Transverse colon (tissue), 4 donors: Measurements from ENCODE around the gene EML6. TPM values are rescaled to one million over a fixed set of nuclear protein-coding genes. Genes with fewer than 3 reads are reported as not detected.
"Not testable (repeated sequence)": the region's sequence is repeated elsewhere in the genome, so short reads cannot be mapped to it uniquely, and the experiment has no call there.

ENCODE experiments used
- DNase-seq: peaks from one replicate; pipeline ENCODE4 v3.0.0-alpha.2; 2019
- H3K27ac ChIP-seq, 4 donors: fragments of 200-600 bp; sonication (generic); 2 replicates each; pipeline ENCODE4 v1.5.1; 2016 to 2018; ENCODE audit warnings: inconsistent platforms in 4 of 4
- H3K27me3 ChIP-seq: fragments of 200-600 bp; sonication (generic); 2 replicates; pipeline ENCODE4 v1.5.1; 2017; ENCODE audit warnings: inconsistent platforms
- H3K36me3 ChIP-seq, 4 donors: fragments of 200-600 bp; sonication (generic); 2 replicates each; pipeline ENCODE4 v1.5.1; 2017 to 2019; ENCODE audit warnings: inconsistent platforms in 4 of 4
- H3K4me1 ChIP-seq, 4 donors: fragments of 200-600 bp; sonication (generic); 2 replicates each; pipeline ENCODE4 v1.5.1; 2017 to 2020; ENCODE audit warnings: inconsistent platforms in 4 of 4
- H3K4me3 ChIP-seq, 4 donors: fragments of 200-600 bp; sonication (generic); 1 replicate in 1 of 4; 2 replicates in 3 of 4; pipeline versions ENCODE4 v1.5.1 to v1.6.1; 2017 to 2019; ENCODE audit warnings: inconsistent platforms in 4 of 4
- H3K9me3 ChIP-seq, 2 donors: fragments of 200-600 bp; sonication (generic); 2 replicates each; pipeline ENCODE4 v1.5.1; 2017 to 2019; ENCODE audit warnings: inconsistent platforms in 2 of 2
- EP300 ChIP-seq: sonication (generic); formaldehyde crosslinking; IDR thresholded peaks from one replicate; pipeline ENCODE4 v1.6.1; 2017; ENCODE audit warnings: antibody characterized with exemption, low read depth
- POLR2A ChIP-seq: fragments of 450-650 bp; IDR thresholded peaks from one replicate; pipeline ENCODE4 v1.6.1; 2016; ENCODE audit warnings: antibody characterized with exemption, mild to moderate bottlenecking, moderate library complexity
- POLR2AphosphoS5 ChIP-seq, 3 donors: sonication (generic); formaldehyde crosslinking; IDR thresholded peaks; one replicate each; pipeline ENCODE4 v1.6.1; 2016; ENCODE audit warnings: antibody characterized with exemption in 3 of 3
- WGBS, 2 donors: methylation state at CpG; one replicate each; pipeline ENCODE4 v1.1.5; 2018; ENCODE audit warnings: low coverage in 1 of 2; 5-methylcytosine and 5-hydroxymethylcytosine counted together
- in situ Hi-C, 4 donors: fragments of 200-750 bp; cut with MboI; loops; one replicate each; pipeline versions ENCODE4 v1.15.0 to v1.15.1; 2017; ENCODE audit warnings: low sequenced_read_pairs in 3 of 4, low pct_ligation_motif_present in 1 of 4, low pct_unique_long_range_greater_than_20kb in 1 of 4
- intact Hi-C: fragments of 100-400 bp; cut with DNase I; formaldehyde crosslinking; loops from one replicate; pipeline ENCODE4 v1.15.1; 2023; ENCODE audit warnings: low total_unique reads
- total RNA-seq, 4 donors: library from RNA; depleted of rRNA; stranded (reverse); fragments of >200 nt; gene quantifications; one replicate each; pipeline ENCODE4 v1.1.0, GENCODE V29; 2016
- TF ChIP-seq, protein P1 (sequence below), 5 experiments: fragments of 200-600 bp in 3 of 5; fragments of 450-650 bp in 2 of 5; sonication (generic) in 3 of 5; IDR thresholded peaks; 1 replicate in 2 of 5; 2 replicates in 3 of 5; pipeline ENCODE4 v1.5.1; 2016 to 2017; ENCODE audit warnings: antibody characterized with exemption in 5 of 5, inconsistent platforms in 3 of 5, mild to moderate bottlenecking in 2 of 5, moderate library complexity in 1 of 5

EML6 gene
- total RNA-seq, 4 donors from 2014 or later: 1.5 to 8.2 (median 3.4) TPM

DNA sequence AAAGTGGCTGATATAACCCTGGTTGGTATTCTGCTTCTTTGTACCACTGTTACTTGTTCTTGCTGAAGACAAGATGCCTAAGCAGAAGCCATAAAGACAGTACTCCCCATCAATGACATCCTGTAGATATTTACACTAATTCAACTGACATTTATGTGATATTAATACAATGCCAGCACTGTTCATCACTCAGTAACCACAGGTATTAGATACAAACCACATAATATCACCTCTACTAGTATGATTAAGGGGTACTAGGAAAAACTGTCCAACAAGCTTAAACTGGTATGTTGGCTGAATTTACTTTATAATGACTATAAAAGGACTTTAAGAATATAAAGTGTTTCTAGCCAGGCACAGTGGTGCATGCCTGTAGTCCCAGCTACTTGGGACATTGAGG, 261.0 kb downstream of the EML6 start:
- in situ Hi-C loops: no loop called here
- TF ChIP-seq POLR2AphosphoS5 (IDR thresholded peaks at IDR 0.05) (no peak), POLR2A (no peak), EP300 (no peak)
- TF ChIP-seq, protein P1, sequence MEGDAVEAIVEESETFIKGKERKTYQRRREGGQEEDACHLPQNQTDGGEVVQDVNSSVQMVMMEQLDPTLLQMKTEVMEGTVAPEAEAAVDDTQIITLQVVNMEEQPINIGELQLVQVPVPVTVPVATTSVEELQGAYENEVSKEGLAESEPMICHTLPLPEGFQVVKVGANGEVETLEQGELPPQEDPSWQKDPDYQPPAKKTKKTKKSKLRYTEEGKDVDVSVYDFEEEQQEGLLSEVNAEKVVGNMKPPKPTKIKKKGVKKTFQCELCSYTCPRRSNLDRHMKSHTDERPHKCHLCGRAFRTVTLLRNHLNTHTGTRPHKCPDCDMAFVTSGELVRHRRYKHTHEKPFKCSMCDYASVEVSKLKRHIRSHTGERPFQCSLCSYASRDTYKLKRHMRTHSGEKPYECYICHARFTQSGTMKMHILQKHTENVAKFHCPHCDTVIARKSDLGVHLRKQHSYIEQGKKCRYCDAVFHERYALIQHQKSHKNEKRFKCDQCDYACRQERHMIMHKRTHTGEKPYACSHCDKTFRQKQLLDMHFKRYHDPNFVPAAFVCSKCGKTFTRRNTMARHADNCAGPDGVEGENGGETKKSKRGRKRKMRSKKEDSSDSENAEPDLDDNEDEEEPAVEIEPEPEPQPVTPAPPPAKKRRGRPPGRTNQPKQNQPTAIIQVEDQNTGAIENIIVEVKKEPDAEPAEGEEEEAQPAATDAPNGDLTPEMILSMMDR (IDR thresholded peaks at IDR 0.05): no peak
- no peak for DNase-seq
- peaks cover 0 to 79% (median 8%) of the 10 kb centered on the region in 4 donors for H3K4me1 ChIP-seq
- H3K27ac ChIP-seq: no peak overlapping the region
- H3K9me3 ChIP-seq: no peaks in the 10 kb centered on the region
- intact Hi-C loops: no loop called here
- H3K27me3 ChIP-seq: no peaks in the 10 kb centered on the region
- peaks cover 0 to 16% (median 0%) of the 10 kb centered on the region in 4 donors for H3K36me3 ChIP-seq
- no peak overlapping the region for H3K4me3 ChIP-seq

DNA sequence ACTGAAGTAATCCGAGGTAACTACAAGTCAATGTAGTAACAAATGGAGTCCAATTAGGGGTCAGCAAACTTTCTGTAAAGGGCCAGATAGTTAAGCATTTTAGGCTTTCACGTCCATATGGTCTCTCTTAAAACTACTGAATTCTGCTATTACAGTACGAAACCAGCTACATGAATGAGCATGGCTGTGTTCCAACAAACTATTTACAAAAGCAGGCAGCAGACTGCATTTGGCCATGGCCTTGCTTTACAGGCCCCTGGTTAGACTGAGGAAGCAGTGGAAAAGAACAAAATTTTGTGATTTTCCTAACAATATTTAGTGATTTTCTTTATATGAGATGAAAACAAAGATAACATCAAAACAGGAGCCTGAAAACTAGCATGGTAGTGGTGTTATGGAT, 262.8 kb downstream of the EML6 start:
- Histone ChIP-seq H3K27ac (no peak overlapping the region), H3K36me3 (peaks cover 0 to 12% (median 0%) of the 10 kb centered on the region in 4 donors), H3K27me3 (no peaks in the 10 kb centered on the region), H3K9me3 (no peaks in the 10 kb centered on the region), H3K4me1 (peaks cover 0 to 66% (median 7%) of the 10 kb centered on the region in 4 donors), H3K4me3 (no peak overlapping the region)
- 68 to 89% methylated on average over 3 of the region's 3 CpGs for WGBS, 2 donors
- in situ Hi-C loops (no loop called here), intact Hi-C loops (no loop called here)
- DNase-seq: no peak
- no peak for TF ChIP-seq POLR2AphosphoS5 (IDR thresholded peaks at IDR 0.05)
- TF ChIP-seq POLR2A: no peak
- TF ChIP-seq EP300: no peak
- TF ChIP-seq, protein P1 (IDR thresholded peaks at IDR 0.05): no peak

DNA sequence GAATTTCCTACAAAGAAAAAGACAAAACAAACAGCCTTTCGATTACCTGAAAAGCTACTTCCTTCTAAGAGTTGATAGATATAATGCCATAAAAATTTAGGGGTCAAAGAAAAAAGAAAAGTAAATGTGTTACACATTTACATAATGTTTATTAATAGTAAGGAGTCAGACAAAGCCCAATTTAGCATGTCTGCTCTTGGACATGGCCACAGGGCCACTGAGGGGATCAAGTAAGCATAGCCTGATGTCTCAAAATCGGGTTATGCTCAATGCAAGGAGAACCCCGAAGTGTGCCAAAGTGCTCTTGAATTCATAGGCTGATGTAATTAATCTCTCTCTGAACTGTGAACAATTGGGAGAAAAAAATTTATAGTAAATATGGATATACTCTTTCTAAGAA, 265.1 kb downstream of the EML6 start:
- no peak for TF ChIP-seq EP300
- TF ChIP-seq, protein P1 (IDR thresholded peaks at IDR 0.05): no peak
- no peak for TF ChIP-seq POLR2AphosphoS5 (IDR thresholded peaks at IDR 0.05)
- no peak for TF ChIP-seq POLR2A
- Histone ChIP-seq H3K27me3 (no peaks in the 10 kb centered on the region), H3K36me3 (peaks cover 0 to 4% (median 0%) of the 10 kb centered on the region in 4 donors), H3K9me3 (no peaks in the 10 kb centered on the region), H3K4me3 (no peak overlapping the region), H3K27ac (no peak overlapping the region), H3K4me1 (peaks cover 0 to 59% (median 8%) of the 10 kb centered on the region in 4 donors)
- intact Hi-C loops: no loop called here
- 28 to 70% methylated on average over 3 of the region's 3 CpGs for WGBS, 2 donors
- in situ Hi-C loops: no loop called here
- no peak for DNase-seq

DNA sequence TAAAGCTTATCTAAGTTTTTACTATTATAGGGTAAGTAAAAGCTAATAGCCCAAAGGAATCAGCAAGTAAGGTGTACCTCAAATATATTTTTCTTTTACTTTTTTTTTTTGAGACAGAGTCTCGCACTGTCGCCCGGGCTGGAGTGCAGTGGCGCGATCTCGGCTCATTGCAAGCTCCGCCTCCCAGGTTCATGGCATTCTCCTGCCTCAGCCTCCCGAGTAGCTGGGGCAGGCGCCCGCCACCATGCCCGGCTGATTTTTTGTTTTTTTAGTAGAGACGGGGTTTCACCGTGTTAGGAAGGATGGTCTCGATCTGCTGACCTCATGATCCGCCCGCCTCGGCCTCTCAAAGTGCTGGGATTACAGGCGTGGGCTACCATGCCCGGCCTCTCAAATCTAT, 267.2 kb downstream of the EML6 start:
- intact Hi-C loops, H3K9me3 ChIP-seq, H3K27ac ChIP-seq, in situ Hi-C loops, H3K27me3 ChIP-seq, H3K4me3 ChIP-seq, H3K36me3 ChIP-seq, DNase-seq: not testable (repeated sequence)
- 96% methylated on average over 14 to 19 of the region's 19 CpGs for WGBS, 2 donors
- H3K4me1 ChIP-seq: peaks cover 0 to 64% (median 6%) of the 10 kb centered on the region in 4 donors

DNA sequence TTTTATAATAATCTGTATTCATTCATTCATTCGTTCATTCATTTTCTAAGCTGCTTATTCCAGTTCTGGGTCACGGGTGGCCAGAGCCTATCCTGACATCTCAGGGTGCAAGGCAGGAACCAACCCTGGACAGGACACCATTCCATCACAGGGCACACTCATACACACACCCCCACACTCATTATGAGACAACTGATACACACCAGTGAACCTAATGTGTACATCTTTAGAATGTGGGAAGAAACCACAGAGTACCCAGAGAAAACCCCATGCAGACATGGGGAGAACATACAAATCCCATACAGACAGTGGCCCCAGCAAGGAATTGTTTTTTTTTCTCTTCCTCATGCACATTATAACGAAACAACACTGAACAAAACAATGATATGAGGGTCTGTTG, 272.1 kb downstream of the EML6 start:
- Histone ChIP-seq H3K4me1 (peaks cover 14 to 66% (median 26%) of the 10 kb centered on the region in 4 donors), H3K27me3 (no peaks in the 10 kb centered on the region), H3K9me3 (no peaks in the 10 kb centered on the region), H3K4me3 (no peak overlapping the region), H3K36me3 (no peaks in the 10 kb centered on the region), H3K27ac (no peak overlapping the region)
- DNase-seq: no peak
- intact Hi-C loops: no loop called here
- TF ChIP-seq, protein P1 (IDR thresholded peaks at IDR 0.05): no peak
- TF ChIP-seq EP300: no peak
- no peak for TF ChIP-seq POLR2AphosphoS5 (IDR thresholded peaks at IDR 0.05)
- TF ChIP-seq POLR2A: no peak
- 84 to 90% methylated on average over 3 of the region's 3 CpGs for WGBS, 2 donors
- in situ Hi-C loops: no loop called here
